Measurements from ENCODE around the gene RPS18. TPM values are rescaled to one million over a fixed set of nuclear protein-coding genes. Genes with fewer than 3 reads are reported as not detected.
A peak's percentile ranks its signal among the peaks of the same experiment; 100 is the strongest.

RPS18 gene
- total and polyA plus RNA-seq, 2 of the 13 experiments (the other 11 are each of a cell fraction or from before 2014, with no cell fraction given): 3,896 to 5,806 TPM

- TF ChIP-seq, protein P1, sequence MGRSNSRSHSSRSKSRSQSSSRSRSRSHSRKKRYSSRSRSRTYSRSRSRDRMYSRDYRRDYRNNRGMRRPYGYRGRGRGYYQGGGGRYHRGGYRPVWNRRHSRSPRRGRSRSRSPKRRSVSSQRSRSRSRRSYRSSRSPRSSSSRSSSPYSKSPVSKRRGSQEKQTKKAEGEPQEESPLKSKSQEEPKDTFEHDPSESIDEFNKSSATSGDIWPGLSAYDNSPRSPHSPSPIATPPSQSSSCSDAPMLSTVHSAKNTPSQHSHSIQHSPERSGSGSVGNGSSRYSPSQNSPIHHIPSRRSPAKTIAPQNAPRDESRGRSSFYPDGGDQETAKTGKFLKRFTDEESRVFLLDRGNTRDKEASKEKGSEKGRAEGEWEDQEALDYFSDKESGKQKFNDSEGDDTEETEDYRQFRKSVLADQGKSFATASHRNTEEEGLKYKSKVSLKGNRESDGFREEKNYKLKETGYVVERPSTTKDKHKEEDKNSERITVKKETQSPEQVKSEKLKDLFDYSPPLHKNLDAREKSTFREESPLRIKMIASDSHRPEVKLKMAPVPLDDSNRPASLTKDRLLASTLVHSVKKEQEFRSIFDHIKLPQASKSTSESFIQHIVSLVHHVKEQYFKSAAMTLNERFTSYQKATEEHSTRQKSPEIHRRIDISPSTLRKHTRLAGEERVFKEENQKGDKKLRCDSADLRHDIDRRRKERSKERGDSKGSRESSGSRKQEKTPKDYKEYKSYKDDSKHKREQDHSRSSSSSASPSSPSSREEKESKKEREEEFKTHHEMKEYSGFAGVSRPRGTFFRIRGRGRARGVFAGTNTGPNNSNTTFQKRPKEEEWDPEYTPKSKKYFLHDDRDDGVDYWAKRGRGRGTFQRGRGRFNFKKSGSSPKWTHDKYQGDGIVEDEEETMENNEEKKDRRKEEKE (IDR thresholded peaks at IDR 0.05): no peak
- TF ChIP-seq SOX6 (IDR thresholded peaks at IDR 0.05) (no peak), SOX6 (CRISPR knock-in tag; IDR thresholded peaks at IDR 0.05) (peak; percentile 63; the same call in 1 of the 2 replicates), RFX5 (IDR thresholded peaks at IDR 0.05; ENCODE audit: low read depth, low read length) (peak; percentile 64; the same call in 1 of the 2 replicates), MIER2 (CRISPR knock-in tag; IDR thresholded peaks at IDR 0.05) (peak; percentile 78; the same call in 1 of the 2 replicates), ZNF335 (CRISPR knock-in tag; IDR thresholded peaks at IDR 0.05) (peak; percentile 84), MEIS2 (CRISPR knock-in tag; IDR thresholded peaks at IDR 0.05) (peak; percentile 72), WIZ (CRISPR knock-in tag; IDR thresholded peaks at IDR 0.05) (no peak; the same call in 1 of the 2 replicates), ZNF367 (CRISPR knock-in tag; IDR thresholded peaks at IDR 0.05; ENCODE audit: borderline replicate concordance) (no peak), IKZF5 (CRISPR knock-in tag; IDR thresholded peaks at IDR 0.05) (peak; percentile 93), HMGXB4 (CRISPR knock-in tag; IDR thresholded peaks at IDR 0.05; ENCODE audit: borderline replicate concordance in 1 of 2, low read depth in 1 of 2) (peak; percentile 91 to 96), JDP2 (CRISPR knock-in tag; IDR thresholded peaks at IDR 0.05; ENCODE audit: borderline replicate concordance) (no peak), RFXANK (CRISPR knock-in tag; IDR thresholded peaks at IDR 0.05) (peak; percentile 84; the same call in 1 of the 2 replicates), CHCHD3 (CRISPR knock-in tag; IDR thresholded peaks at IDR 0.05) (no peak), SMARCC2 (IDR thresholded peaks at IDR 0.05) (no peak), ZNF329 (CRISPR knock-in tag; IDR thresholded peaks at IDR 0.05; ENCODE audit: low read depth) (no peak; the same call in 1 of the 2 replicates), RBFOX2 (IDR thresholded peaks at IDR 0.05; ENCODE audit: low read depth, low read length) (peak; percentile 87), ZFP37 (CRISPR knock-in tag; IDR thresholded peaks at IDR 0.05; ENCODE audit: borderline replicate concordance) (peak; percentile 83; the same call in 1 of the 2 replicates), ZNF430 (CRISPR knock-in tag; IDR thresholded peaks at IDR 0.05) (peak; percentile 96)
- TF ChIP-seq, protein P2, sequence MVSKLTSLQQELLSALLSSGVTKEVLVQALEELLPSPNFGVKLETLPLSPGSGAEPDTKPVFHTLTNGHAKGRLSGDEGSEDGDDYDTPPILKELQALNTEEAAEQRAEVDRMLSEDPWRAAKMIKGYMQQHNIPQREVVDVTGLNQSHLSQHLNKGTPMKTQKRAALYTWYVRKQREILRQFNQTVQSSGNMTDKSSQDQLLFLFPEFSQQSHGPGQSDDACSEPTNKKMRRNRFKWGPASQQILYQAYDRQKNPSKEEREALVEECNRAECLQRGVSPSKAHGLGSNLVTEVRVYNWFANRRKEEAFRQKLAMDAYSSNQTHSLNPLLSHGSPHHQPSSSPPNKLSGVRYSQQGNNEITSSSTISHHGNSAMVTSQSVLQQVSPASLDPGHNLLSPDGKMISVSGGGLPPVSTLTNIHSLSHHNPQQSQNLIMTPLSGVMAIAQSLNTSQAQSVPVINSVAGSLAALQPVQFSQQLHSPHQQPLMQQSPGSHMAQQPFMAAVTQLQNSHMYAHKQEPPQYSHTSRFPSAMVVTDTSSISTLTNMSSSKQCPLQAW (CRISPR knock-in tag; IDR thresholded peaks at IDR 0.05): peak; percentile 69
- TF ChIP-seq, protein P3, sequence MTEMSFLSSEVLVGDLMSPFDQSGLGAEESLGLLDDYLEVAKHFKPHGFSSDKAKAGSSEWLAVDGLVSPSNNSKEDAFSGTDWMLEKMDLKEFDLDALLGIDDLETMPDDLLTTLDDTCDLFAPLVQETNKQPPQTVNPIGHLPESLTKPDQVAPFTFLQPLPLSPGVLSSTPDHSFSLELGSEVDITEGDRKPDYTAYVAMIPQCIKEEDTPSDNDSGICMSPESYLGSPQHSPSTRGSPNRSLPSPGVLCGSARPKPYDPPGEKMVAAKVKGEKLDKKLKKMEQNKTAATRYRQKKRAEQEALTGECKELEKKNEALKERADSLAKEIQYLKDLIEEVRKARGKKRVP (CRISPR knock-in tag; IDR thresholded peaks at IDR 0.05): peak in 1 of 2 experiments; percentile 58; a peak in 2 of 4 replicates
Observed at GRCh38 chr6:33271468-33272274, at the start of gene RPS18, which contains the start of gene VPS52 (continued).

All from HepG2 (cell line).